ENCODE measurements around the gene HCAR2. TPM values are rescaled to one million over a fixed set of nuclear protein-coding genes. Genes with fewer than 3 reads are reported as not detected.
A peak's percentile ranks its signal among the peaks of the same experiment; 100 is the strongest.
"Not testable (repeated sequence)": the region's sequence is repeated elsewhere in the genome, so short reads cannot be mapped to it uniquely, and the experiment has no call there.

HCAR2 gene
- total and polyA plus RNA-seq, 3 experiments from 2014 or later = not detected

GRCh38 chr12:122710341-122710740 lies 7.2 kb upstream of the HCAR2 start:
- H3K9me3 Mint-ChIP-seq; H3K9me3 ChIP-seq (ENCODE audit: low read length); H3K27me3 ChIP-seq (ENCODE audit: insufficient read depth, low read length, poor library complexity, severe bottlenecking); H3K4me3 Mint-ChIP-seq; CTCF ChIA-PET; H3K4me1 ChIP-seq (ENCODE audit: insufficient read depth, low read length); POLR2A ChIA-PET; DNase-seq; H3K4me1 Mint-ChIP-seq; H3K4me3 ChIP-seq (ENCODE audit: low read length); H3K27ac ChIP-seq (ENCODE audit: low read depth, low read length); H3K36me3 Mint-ChIP-seq; H3K27ac Mint-ChIP-seq; H3K27me3 Mint-ChIP-seq; H3K36me3 ChIP-seq (ENCODE audit: insufficient read depth, low read length): not testable (repeated sequence)

- H3K9me3 ChIP-seq (ENCODE audit: low read length); CTCF ChIA-PET: not testable (repeated sequence)
These were observed 6.1 kb upstream of the HCAR2 start for GRCh38 chr12:122709287-122709686.

GRCh38 chr12:122703841-122704240 lies 684 bp upstream of the HCAR2 start:
- H3K4me3 Mint-ChIP-seq; H3K36me3 Mint-ChIP-seq; H3K4me1 Mint-ChIP-seq; H3K27me3 ChIP-seq (ENCODE audit: insufficient read depth, low read length, poor library complexity, severe bottlenecking); CTCF ChIA-PET; H3K27ac ChIP-seq (ENCODE audit: low read depth, low read length); H3K9me3 Mint-ChIP-seq; H3K27ac Mint-ChIP-seq; H3K36me3 ChIP-seq (ENCODE audit: insufficient read depth, low read length); H3K9me3 ChIP-seq (ENCODE audit: low read length); H3K4me1 ChIP-seq (ENCODE audit: insufficient read depth, low read length); DNase-seq; POLR2A ChIA-PET; H3K4me3 ChIP-seq (ENCODE audit: low read length): not testable (repeated sequence)
- H3K27me3 Mint-ChIP-seq = peaks cover 0 to 10% of the 10 kb centered on the region in 2 donors

More at GRCh38 chr12:122709287-122709686, 6.1 kb upstream of the HCAR2 start:
- H3K27me3 ChIP-seq (ENCODE audit: insufficient read depth, low read length, poor library complexity, severe bottlenecking); H3K27ac Mint-ChIP-seq; H3K4me1 ChIP-seq (ENCODE audit: insufficient read depth, low read length); POLR2A ChIA-PET; H3K36me3 ChIP-seq (ENCODE audit: insufficient read depth, low read length); H3K27me3 Mint-ChIP-seq; DNase-seq; H3K9me3 Mint-ChIP-seq; H3K4me3 Mint-ChIP-seq; H3K27ac ChIP-seq (ENCODE audit: low read depth, low read length); H3K4me3 ChIP-seq (ENCODE audit: low read length); H3K36me3 Mint-ChIP-seq; H3K4me1 Mint-ChIP-seq: not testable (repeated sequence)

GRCh38 chr12:122701481-122701880 lies 1.7 kb downstream of the HCAR2 start:
- POLR2A ChIA-PET; DNase-seq; H3K27me3 ChIP-seq (ENCODE audit: insufficient read depth, low read length, poor library complexity, severe bottlenecking); H3K9me3 ChIP-seq (ENCODE audit: low read length); H3K36me3 Mint-ChIP-seq; H3K4me1 ChIP-seq (ENCODE audit: insufficient read depth, low read length); CTCF ChIA-PET; H3K4me1 Mint-ChIP-seq; H3K9me3 Mint-ChIP-seq; H3K27ac Mint-ChIP-seq; H3K4me3 ChIP-seq (ENCODE audit: low read length); H3K36me3 ChIP-seq (ENCODE audit: insufficient read depth, low read length); H3K27ac ChIP-seq (ENCODE audit: low read depth, low read length); H3K4me3 Mint-ChIP-seq: not testable (repeated sequence)
- peaks cover 0 to 10% of the 10 kb centered on the region in 2 donors for H3K27me3 Mint-ChIP-seq

- H3K9me3 ChIP-seq (ENCODE audit: low read length); DNase-seq; H3K27ac ChIP-seq (ENCODE audit: low read depth, low read length); H3K4me3 ChIP-seq (ENCODE audit: low read length); POLR2A ChIA-PET; H3K4me3 Mint-ChIP-seq; H3K9me3 Mint-ChIP-seq; H3K27me3 ChIP-seq (ENCODE audit: insufficient read depth, low read length, poor library complexity, severe bottlenecking); H3K36me3 ChIP-seq (ENCODE audit: insufficient read depth, low read length); H3K36me3 Mint-ChIP-seq; H3K4me1 ChIP-seq (ENCODE audit: insufficient read depth, low read length); H3K27ac Mint-ChIP-seq; H3K4me1 Mint-ChIP-seq; CTCF ChIA-PET: not testable (repeated sequence)
- peaks cover 0 to 10% of the 10 kb centered on the region in 2 donors for H3K27me3 Mint-ChIP-seq
These were observed 3.0 kb downstream of the HCAR2 start for GRCh38 chr12:122700038-122700710.

- H3K36me3 ChIP-seq (ENCODE audit: insufficient read depth, low read length); H3K27me3 ChIP-seq (ENCODE audit: insufficient read depth, low read length, poor library complexity, severe bottlenecking); H3K9me3 ChIP-seq (ENCODE audit: low read length); H3K27ac ChIP-seq (ENCODE audit: low read depth, low read length); CTCF ChIA-PET; H3K4me3 Mint-ChIP-seq; DNase-seq; H3K4me3 ChIP-seq (ENCODE audit: low read length); H3K4me1 Mint-ChIP-seq; H3K27me3 Mint-ChIP-seq; POLR2A ChIA-PET; H3K9me3 Mint-ChIP-seq; H3K36me3 Mint-ChIP-seq; H3K4me1 ChIP-seq (ENCODE audit: insufficient read depth, low read length): not testable (repeated sequence)
- peak overlapping the region in 1 of 8 donors; percentile 24 for H3K27ac Mint-ChIP-seq
These were observed 6.2 kb downstream of the HCAR2 start for GRCh38 chr12:122696922-122697321.

- Histone ChIP-seq H3K27ac (ENCODE audit: low read depth, low read length) (no peak overlapping the region), H3K4me3 (ENCODE audit: low read length) (no peak overlapping the region), H3K27me3 (ENCODE audit: insufficient read depth, low read length, poor library complexity, severe bottlenecking) (no peaks in the 10 kb centered on the region), H3K9me3 (ENCODE audit: low read length) (no peaks in the 10 kb centered on the region), H3K4me1 (ENCODE audit: insufficient read depth, low read length) (no peaks in the 10 kb centered on the region), H3K36me3 (ENCODE audit: insufficient read depth, low read length) (no peaks in the 10 kb centered on the region)
- peaks cover 0 to 5% (median 0%) of the 10 kb centered on the region in 3 donors for H3K4me1 Mint-ChIP-seq
- POLR2A ChIA-PET = no interaction called here
- H3K27ac Mint-ChIP-seq = peak overlapping the region in 2 of 8 donors; percentile 19 to 42
- no peaks in the 10 kb centered on the region for H3K27me3 Mint-ChIP-seq
- no peaks in the 10 kb centered on the region for H3K36me3 Mint-ChIP-seq
- H3K9me3 Mint-ChIP-seq = no peaks in the 10 kb centered on the region
- peak overlapping the region in 2 of 7 donors; percentile 1 to 4 for H3K4me3 Mint-ChIP-seq
- CTCF ChIA-PET = no interaction called here
- no peak for DNase-seq
These were observed 11.6 kb downstream of the HCAR2 start for GRCh38 chr12:122691566-122691965.

GRCh38 chr12:122688291-122688690 lies 14.9 kb downstream of the HCAR2 start:
- Histone ChIP-seq H3K4me3 (ENCODE audit: low read length) (no peak overlapping the region), H3K27me3 (ENCODE audit: insufficient read depth, low read length, poor library complexity, severe bottlenecking) (no peaks in the 10 kb centered on the region), H3K4me1 (ENCODE audit: insufficient read depth, low read length) (no peaks in the 10 kb centered on the region), H3K9me3 (ENCODE audit: low read length) (no peaks in the 10 kb centered on the region), H3K27ac (ENCODE audit: low read depth, low read length) (no peak overlapping the region), H3K36me3 (ENCODE audit: insufficient read depth, low read length) (no peaks in the 10 kb centered on the region)
- H3K27ac Mint-ChIP-seq = no peak overlapping the region
- H3K9me3 Mint-ChIP-seq = no peaks in the 10 kb centered on the region
- H3K4me1 Mint-ChIP-seq = peaks cover 0 to 5% (median 0%) of the 10 kb centered on the region in 3 donors
- no peak overlapping the region for H3K4me3 Mint-ChIP-seq
- H3K27me3 Mint-ChIP-seq = no peaks in the 10 kb centered on the region
- POLR2A ChIA-PET = no interaction called here
- CTCF ChIA-PET = no interaction called here
- no peak for DNase-seq
- no peaks in the 10 kb centered on the region for H3K36me3 Mint-ChIP-seq

GRCh38 chr12:122687086-122687485 lies 16.1 kb downstream of the HCAR2 start:
- H3K4me1 Mint-ChIP-seq = peaks cover 0 to 5% (median 0%) of the 10 kb centered on the region in 3 donors
- POLR2A ChIA-PET = no interaction called here
- CTCF ChIA-PET = no interaction called here

More at GRCh38 chr12:122687086-122687485, 16.1 kb downstream of the HCAR2 start:
- no peaks in the 10 kb centered on the region for H3K36me3 Mint-ChIP-seq
- H3K9me3 Mint-ChIP-seq = no peaks in the 10 kb centered on the region
- Histone ChIP-seq H3K4me1 (ENCODE audit: insufficient read depth, low read length) (no peaks in the 10 kb centered on the region), H3K27me3 (ENCODE audit: insufficient read depth, low read length, poor library complexity, severe bottlenecking) (no peaks in the 10 kb centered on the region), H3K9me3 (ENCODE audit: low read length) (no peaks in the 10 kb centered on the region), H3K36me3 (ENCODE audit: insufficient read depth, low read length) (no peaks in the 10 kb centered on the region), H3K4me3 (ENCODE audit: low read length) (no peak overlapping the region), H3K27ac (ENCODE audit: low read depth, low read length) (no peak overlapping the region)
- H3K27ac Mint-ChIP-seq = no peak overlapping the region
- H3K27me3 Mint-ChIP-seq = peaks cover 0 to 2% of the 10 kb centered on the region in 2 donors
- no peak overlapping the region for H3K4me3 Mint-ChIP-seq
- no peak for DNase-seq
